ENCODE data around the gene PEAK3.

PEAK3 gene

GRCh38 chr19:2329501-2329916 is 47.5 kb upstream of the PEAK3 start:
- peak overlapping the region; percentile 99 for H3K9ac ChIP-seq (ENCODE audit: low read length)
- H3K4me3 ChIP-seq (ENCODE audit: low read depth, low read length, poor library complexity, severe bottlenecking): peak overlapping the region; percentile 98
- no peak overlapping the region for H2AFZ ChIP-seq (ENCODE audit: low read length)
- no peaks in the 10 kb centered on the region for H3K9me3 ChIP-seq (ENCODE audit: low read length)
- H3K4me2 ChIP-seq (ENCODE audit: low read length): peak overlapping the region; percentile 98
- H4K20me1 ChIP-seq (ENCODE audit: insufficient read depth, low read length): no peaks in the 10 kb centered on the region
- peaks cover 77% of the 10 kb centered on the region for H3K4me1 ChIP-seq (ENCODE audit: insufficient read depth, low read length, severe bottlenecking)
- peak overlapping the region; percentile 63 for H3K27ac ChIP-seq (ENCODE audit: low read depth, low read length, poor library complexity, severe bottlenecking)
- TF ChIP-seq, protein P1, sequence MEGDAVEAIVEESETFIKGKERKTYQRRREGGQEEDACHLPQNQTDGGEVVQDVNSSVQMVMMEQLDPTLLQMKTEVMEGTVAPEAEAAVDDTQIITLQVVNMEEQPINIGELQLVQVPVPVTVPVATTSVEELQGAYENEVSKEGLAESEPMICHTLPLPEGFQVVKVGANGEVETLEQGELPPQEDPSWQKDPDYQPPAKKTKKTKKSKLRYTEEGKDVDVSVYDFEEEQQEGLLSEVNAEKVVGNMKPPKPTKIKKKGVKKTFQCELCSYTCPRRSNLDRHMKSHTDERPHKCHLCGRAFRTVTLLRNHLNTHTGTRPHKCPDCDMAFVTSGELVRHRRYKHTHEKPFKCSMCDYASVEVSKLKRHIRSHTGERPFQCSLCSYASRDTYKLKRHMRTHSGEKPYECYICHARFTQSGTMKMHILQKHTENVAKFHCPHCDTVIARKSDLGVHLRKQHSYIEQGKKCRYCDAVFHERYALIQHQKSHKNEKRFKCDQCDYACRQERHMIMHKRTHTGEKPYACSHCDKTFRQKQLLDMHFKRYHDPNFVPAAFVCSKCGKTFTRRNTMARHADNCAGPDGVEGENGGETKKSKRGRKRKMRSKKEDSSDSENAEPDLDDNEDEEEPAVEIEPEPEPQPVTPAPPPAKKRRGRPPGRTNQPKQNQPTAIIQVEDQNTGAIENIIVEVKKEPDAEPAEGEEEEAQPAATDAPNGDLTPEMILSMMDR (IDR thresholded peaks at IDR 0.05; ENCODE audit: low read length): no peak
- TF ChIP-seq EZH2 (IDR thresholded peaks at IDR 0.05; ENCODE audit: borderline replicate concordance, low read length): no peak
- H3K79me2 ChIP-seq (ENCODE audit: insufficient read depth, low read length): peaks cover 15% of the 10 kb centered on the region
- 0 out of 2 replicates have a peak, but pooled peaks cover 8% of the 10 kb centered on the region for H3F3A ChIP-seq (ENCODE audit: insufficient read depth, low read length)
- no peaks in the 10 kb centered on the region for H3K27me3 ChIP-seq (ENCODE audit: insufficient read depth, low read length)
- peaks cover 31% of the 10 kb centered on the region for H3K36me3 ChIP-seq (ENCODE audit: insufficient read depth, low read length)
- no peaks in the 10 kb centered on the region for H3K9me2 ChIP-seq (ENCODE audit: low read depth, low read length)

DNA sequence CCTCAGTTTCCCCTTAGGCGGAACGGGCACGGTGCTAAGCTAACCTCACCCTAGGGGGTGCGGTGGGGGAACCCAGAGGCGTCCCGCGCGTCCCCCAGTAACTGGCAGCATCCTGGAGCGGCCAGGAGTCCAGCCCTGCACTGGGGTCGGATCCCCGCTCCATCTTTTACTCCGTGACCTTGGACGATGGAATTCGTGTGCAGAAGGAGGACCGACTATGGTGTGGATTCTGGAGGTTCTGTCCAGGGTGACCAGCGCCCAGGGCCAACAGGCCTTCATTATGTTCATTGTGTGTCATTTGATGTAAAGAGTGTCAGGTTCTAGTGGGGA is 47.1 kb upstream of the PEAK3 start:
- H3K4me2 ChIP-seq (ENCODE audit: low read length): peak overlapping the region; percentile 98
- H3K4me3 ChIP-seq (ENCODE audit: low read depth, low read length, poor library complexity, severe bottlenecking): peak overlapping the region; percentile 98
- H3F3A ChIP-seq (ENCODE audit: insufficient read depth, low read length): 0 out of 2 replicates have a peak, but pooled peaks cover 8% of the 10 kb centered on the region
- H4K20me1 ChIP-seq (ENCODE audit: insufficient read depth, low read length): no peaks in the 10 kb centered on the region
- H3K9ac ChIP-seq (ENCODE audit: low read length): peak overlapping the region; percentile 99
- H3K4me1 ChIP-seq (ENCODE audit: insufficient read depth, low read length, severe bottlenecking): peaks cover 81% of the 10 kb centered on the region
- H3K27me3 ChIP-seq (ENCODE audit: insufficient read depth, low read length): no peaks in the 10 kb centered on the region
- H2AFZ ChIP-seq (ENCODE audit: low read length): no peak overlapping the region
- peaks cover 15% of the 10 kb centered on the region for H3K79me2 ChIP-seq (ENCODE audit: insufficient read depth, low read length)
- peaks cover 28% of the 10 kb centered on the region for H3K36me3 ChIP-seq (ENCODE audit: insufficient read depth, low read length)
- no peaks in the 10 kb centered on the region for H3K9me2 ChIP-seq (ENCODE audit: low read depth, low read length)
- TF ChIP-seq, protein P1 (IDR thresholded peaks at IDR 0.05; ENCODE audit: low read length): no peak
- TF ChIP-seq EZH2 (IDR thresholded peaks at IDR 0.05; ENCODE audit: borderline replicate concordance, low read length): no peak
- H3K9me3 ChIP-seq (ENCODE audit: low read length): no peaks in the 10 kb centered on the region
- peak overlapping the region; percentile 63 for H3K27ac ChIP-seq (ENCODE audit: low read depth, low read length, poor library complexity, severe bottlenecking)

- peak within 1 kb of the TSS; percentile 81 for H3K27ac ChIP-seq (ENCODE audit: low read depth, low read length, poor library complexity, severe bottlenecking)
- H3K36me3 ChIP-seq (ENCODE audit: insufficient read depth, low read length): peaks cover 28% of the 10 kb centered on the region; the same call in 1 of the 2 replicates
- H3F3A ChIP-seq (ENCODE audit: insufficient read depth, low read length): 0 out of 2 replicates have a peak, but pooled peaks cover 8% of the 10 kb centered on the region
- peak within 1 kb of the TSS; percentile 98 for H3K4me3 ChIP-seq (ENCODE audit: low read depth, low read length, poor library complexity, severe bottlenecking)
- H3K27me3 ChIP-seq (ENCODE audit: insufficient read depth, low read length): no peaks in the 10 kb centered on the region
- peak within 1 kb of the TSS; percentile 98 for H3K4me2 ChIP-seq (ENCODE audit: low read length)
- TF ChIP-seq, protein P1 (IDR thresholded peaks at IDR 0.05; ENCODE audit: low read length): no peak
- TF ChIP-seq EZH2 (IDR thresholded peaks at IDR 0.05; ENCODE audit: borderline replicate concordance, low read length): no peak
- no peaks in the 10 kb centered on the region for H4K20me1 ChIP-seq (ENCODE audit: insufficient read depth, low read length)
- H3K4me1 ChIP-seq (ENCODE audit: insufficient read depth, low read length, severe bottlenecking): peaks cover 86% of the 10 kb centered on the region
- H3K9me2 ChIP-seq (ENCODE audit: low read depth, low read length): no peaks in the 10 kb centered on the region
- no peak within 1 kb of the TSS for H2AFZ ChIP-seq (ENCODE audit: low read length)
- peak within 1 kb of the TSS; percentile 99 for H3K9ac ChIP-seq (ENCODE audit: low read length)
- H3K9me3 ChIP-seq (ENCODE audit: low read length): no peaks in the 10 kb centered on the region
- peaks cover 15% of the 10 kb centered on the region for H3K79me2 ChIP-seq (ENCODE audit: insufficient read depth, low read length)
Measured at GRCh38 chr19:2328401-2329148, 46.6 kb upstream of the PEAK3 start, which contains the start of the genes LSM7 and SPPL2B. Gene LSM7, minus strand, starts transcription at chr19:2328586. Its CDS starts 20 bp downstream, at chr19:2328566. Gene SPPL2B, plus strand, starts transcription at chr19:2328684. Its CDS starts 26 bp downstream, at chr19:2328710.

All from OCI-LY1 (cell line).